Neural crest cell (in vitro differentiated cells): Measurements from ENCODE around the gene DNAAF5. TPM values are rescaled to one million over a fixed set of nuclear protein-coding genes. Genes with fewer than 3 reads are reported as not detected.

Experiments used
- DNase-seq: peaks from one replicate; pipeline ENCODE4 v3.0.0; 2021; ENCODE audit warnings: low read depth, mixed read lengths, low spot score
- H3K27ac Mint-ChIP-seq: one replicate; pipeline ENCODE4 v1.8.0; 2021; ENCODE audit warnings: mild to moderate bottlenecking, mixed read lengths; ENCODE audit not compliant: unreplicated experiment
- H3K27me3 Mint-ChIP-seq: 2 replicates; pipeline ENCODE4 v1.8.0; 2021; ENCODE audit warnings: low read depth, mild to moderate bottlenecking, mixed read lengths
- H3K36me3 Mint-ChIP-seq: 2 replicates; pipeline ENCODE4 v1.8.0; 2021; ENCODE audit warnings: low read depth, mild to moderate bottlenecking, mixed read lengths
- H3K4me1 Mint-ChIP-seq: 2 replicates; pipeline ENCODE4 v1.8.0; 2021; ENCODE audit warnings: mixed read lengths
- H3K4me3 Mint-ChIP-seq: one replicate; pipeline ENCODE4 v1.8.0; 2021; ENCODE audit warnings: mild to moderate bottlenecking, mixed read lengths
- H3K9me3 Mint-ChIP-seq: 2 replicates; pipeline ENCODE4 v1.8.0; 2021; ENCODE audit warnings: mixed read lengths
- CTCF ChIP-seq: fragments of 200-600 bp; sonication (generic); conservative IDR thresholded peaks from 2 replicates; pipeline ENCODE4 v1.5.0; 2021; ENCODE audit warnings: antibody characterized with exemption, mild to moderate bottlenecking
- total RNA-seq: library from RNA; stranded (reverse); gene quantifications from 2 replicates; pipeline ENCODE4 v1.2.1, GENCODE V29; 2021

DNAAF5 gene
- total RNA-seq, 1 donor from 2014 or later = 54.2 TPM

DNA sequence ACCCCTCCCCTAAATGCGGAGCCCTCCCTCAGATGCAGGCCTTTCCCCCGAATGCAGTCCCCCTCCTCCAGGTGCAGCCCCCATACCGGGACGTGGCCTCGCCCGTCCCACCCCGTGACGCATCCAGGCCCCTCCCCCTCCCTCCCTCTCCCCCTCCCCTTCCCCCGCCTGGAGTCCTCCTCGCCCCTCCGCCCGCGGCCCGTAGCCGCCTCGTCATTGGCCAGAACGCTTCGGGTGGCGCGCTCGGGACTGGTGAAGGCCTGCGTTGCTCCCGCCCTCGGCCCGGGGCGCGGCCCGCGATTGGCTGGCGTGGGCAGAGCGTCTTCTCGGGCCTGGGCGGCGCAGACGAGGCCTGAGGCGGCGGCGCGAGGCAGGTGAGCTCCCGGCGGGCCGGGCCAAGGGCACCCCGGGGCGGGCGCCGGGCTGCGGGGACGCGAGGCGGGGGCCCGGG, 89.8 kb downstream of the DNAAF5 start:
- TF ChIP-seq CTCF = no peak
- Mint-ChIP-seq H3K27ac (no peak overlapping the region), H3K27me3 (peaks cover 33% of the 10 kb centered on the region), H3K9me3 (no peaks in the 10 kb centered on the region), H3K4me3 (no peak overlapping the region), H3K36me3 (no peaks in the 10 kb centered on the region), H3K4me1 (peaks cover 45% of the 10 kb centered on the region)
- DNase-seq = peak; percentile 93

DNA sequence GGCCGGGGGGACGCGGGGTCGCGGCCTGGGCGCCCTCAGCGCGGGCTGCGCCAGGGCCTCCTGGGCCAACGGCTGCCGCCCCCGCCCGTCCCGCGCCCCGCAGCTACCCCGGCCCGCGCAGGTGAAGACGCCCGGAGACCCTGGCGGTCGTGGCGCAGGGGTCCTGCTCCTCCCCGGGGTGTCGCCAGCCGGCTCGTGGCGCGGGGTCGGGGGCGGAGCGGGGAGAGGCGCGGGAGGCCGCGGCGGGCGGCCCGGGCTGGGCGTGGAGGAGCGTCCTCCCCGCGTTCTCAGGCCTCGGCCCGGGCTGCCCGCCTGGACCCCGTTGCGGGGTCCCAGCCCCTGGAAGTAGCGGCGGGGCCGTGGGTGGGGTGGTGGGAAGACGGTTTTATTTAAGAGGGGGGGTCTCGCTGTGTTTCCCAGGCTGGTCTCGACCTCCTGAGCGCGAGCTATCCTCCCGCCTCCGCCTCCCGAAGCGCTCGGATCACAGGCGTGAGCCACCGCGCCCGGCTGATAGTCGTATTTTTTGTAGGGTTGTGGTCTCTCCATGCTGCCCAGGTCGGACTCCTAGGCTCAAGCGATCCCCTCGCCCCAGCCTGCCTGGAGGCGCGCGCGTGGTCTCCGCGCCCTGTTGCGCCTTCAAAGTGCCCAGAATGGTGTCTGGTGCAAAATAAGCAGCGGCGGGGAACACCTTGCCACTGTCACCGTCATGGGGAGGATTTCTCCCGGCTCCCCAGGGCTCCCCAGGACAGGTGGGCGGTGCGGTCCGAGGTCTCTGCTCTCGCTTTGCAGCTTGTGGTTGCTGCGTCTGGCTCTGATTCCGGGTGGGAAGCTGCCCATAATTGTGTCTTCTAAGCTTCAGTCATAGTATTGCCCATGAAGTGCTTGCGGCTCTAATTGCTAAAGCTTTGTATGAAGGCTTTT, 90.5 kb downstream of the DNAAF5 start:
- TF ChIP-seq CTCF = no peak
- Mint-ChIP-seq H3K27ac (peak overlapping the region; percentile 27), H3K4me3 (peak overlapping the region; percentile 91), H3K4me1 (peaks cover 52% of the 10 kb centered on the region), H3K27me3 (peaks cover 29% of the 10 kb centered on the region), H3K36me3 (no peaks in the 10 kb centered on the region), H3K9me3 (no peaks in the 10 kb centered on the region)
- DNase-seq = no peak

GRCh38 chr7:818031-818699, 91.7 kb downstream of the DNAAF5 start:
- peaks cover 21% of the 10 kb centered on the region for H3K27me3 Mint-ChIP-seq
- DNase-seq = no peak
- H3K9me3 Mint-ChIP-seq = no peaks in the 10 kb centered on the region
- H3K4me1 Mint-ChIP-seq = peaks cover 52% of the 10 kb centered on the region
- no peaks in the 10 kb centered on the region for H3K36me3 Mint-ChIP-seq
- peak; percentile 58 for TF ChIP-seq CTCF
- H3K27ac Mint-ChIP-seq = no peak overlapping the region
- peak overlapping the region; percentile 91 for H3K4me3 Mint-ChIP-seq

DNA sequence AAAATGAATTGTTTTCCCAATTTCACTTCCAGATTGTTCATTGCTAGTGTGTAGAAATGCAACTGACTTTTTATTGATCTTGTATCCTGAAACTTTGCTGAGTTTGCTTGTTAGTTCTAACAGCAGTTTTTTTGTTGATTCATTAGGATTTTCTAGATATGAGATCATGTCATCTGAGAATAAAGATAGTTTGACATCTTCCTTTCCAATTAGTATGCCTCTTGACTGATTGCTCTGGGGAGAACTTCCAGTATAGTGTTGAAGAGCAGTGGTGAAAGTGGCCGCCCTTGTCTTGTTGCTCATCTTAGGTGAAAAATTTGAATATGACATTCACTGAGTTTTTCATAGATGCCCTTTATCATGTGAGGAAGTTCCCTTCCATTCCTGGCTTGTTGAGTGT, 93.8 kb downstream of the DNAAF5 start:
- H3K9me3 Mint-ChIP-seq = no peaks in the 10 kb centered on the region
- peak overlapping the region; percentile 25 for H3K4me3 Mint-ChIP-seq
- no peak for TF ChIP-seq CTCF
- H3K36me3 Mint-ChIP-seq = no peaks in the 10 kb centered on the region
- peaks cover 56% of the 10 kb centered on the region for H3K4me1 Mint-ChIP-seq
- DNase-seq = no peak
- no peak overlapping the region for H3K27ac Mint-ChIP-seq
- H3K27me3 Mint-ChIP-seq = peaks cover 6% of the 10 kb centered on the region

GRCh38 chr7:821688-822087, 95.2 kb downstream of the DNAAF5 start:
- Mint-ChIP-seq H3K4me1 (peaks cover 67% of the 10 kb centered on the region), H3K4me3 (peak overlapping the region; percentile 25), H3K36me3 (no peaks in the 10 kb centered on the region), H3K27me3 (peaks cover 4% of the 10 kb centered on the region), H3K27ac (no peak overlapping the region), H3K9me3 (no peaks in the 10 kb centered on the region)
- DNase-seq = no peak
- TF ChIP-seq CTCF = no peak
